ENCODE measurements around the gene CCT2.

- TF ChIP-seq EZH2 (IDR thresholded peaks at IDR 0.05; ENCODE audit: low read depth, low read length, severe bottlenecking) (no peak), NRF1 (IDR thresholded peaks at IDR 0.05; ENCODE audit: low read depth, low read length) (no peak), SRF (IDR thresholded peaks at IDR 0.05; ENCODE audit: low read depth, low read length) (no peak)
- TF ChIP-seq, protein P1, sequence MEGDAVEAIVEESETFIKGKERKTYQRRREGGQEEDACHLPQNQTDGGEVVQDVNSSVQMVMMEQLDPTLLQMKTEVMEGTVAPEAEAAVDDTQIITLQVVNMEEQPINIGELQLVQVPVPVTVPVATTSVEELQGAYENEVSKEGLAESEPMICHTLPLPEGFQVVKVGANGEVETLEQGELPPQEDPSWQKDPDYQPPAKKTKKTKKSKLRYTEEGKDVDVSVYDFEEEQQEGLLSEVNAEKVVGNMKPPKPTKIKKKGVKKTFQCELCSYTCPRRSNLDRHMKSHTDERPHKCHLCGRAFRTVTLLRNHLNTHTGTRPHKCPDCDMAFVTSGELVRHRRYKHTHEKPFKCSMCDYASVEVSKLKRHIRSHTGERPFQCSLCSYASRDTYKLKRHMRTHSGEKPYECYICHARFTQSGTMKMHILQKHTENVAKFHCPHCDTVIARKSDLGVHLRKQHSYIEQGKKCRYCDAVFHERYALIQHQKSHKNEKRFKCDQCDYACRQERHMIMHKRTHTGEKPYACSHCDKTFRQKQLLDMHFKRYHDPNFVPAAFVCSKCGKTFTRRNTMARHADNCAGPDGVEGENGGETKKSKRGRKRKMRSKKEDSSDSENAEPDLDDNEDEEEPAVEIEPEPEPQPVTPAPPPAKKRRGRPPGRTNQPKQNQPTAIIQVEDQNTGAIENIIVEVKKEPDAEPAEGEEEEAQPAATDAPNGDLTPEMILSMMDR (IDR thresholded peaks at IDR 0.05; ENCODE audit: control extremely low read depth in 1 of 3, insufficient read depth in 1 of 3, low read depth in 1 of 3, low read length in 3 of 3) = no peak
Measured at GRCh38 chr12:69642531-69642930, 57.3 kb downstream of the CCT2 start.
